ENCODE results near the gene PHTF1. TPM values are rescaled to one million over a fixed set of nuclear protein-coding genes. Genes with fewer than 3 reads are reported as not detected.

Gene PHTF1
- total and polyA plus RNA-seq, 2 donors (not counting 1 experiment from before 2014, with no cell fraction given): 3.6 to 18.5 TPM

GRCh38 chr1:113804421-113805255 is 45.4 kb upstream of the PHTF1 start:
- no peak for TF ChIP-seq EZH2 (IDR thresholded peaks at IDR 0.05; ENCODE audit: borderline replicate concordance, insufficient read depth, low read depth, low read length, poor library complexity, severe bottlenecking)
- TF ChIP-seq CTCF (IDR thresholded peaks at IDR 0.05): no peak
- POLR2A ChIA-PET: no interaction called here
- H3K9me3 Mint-ChIP-seq (ENCODE audit: insufficient read depth): no peaks in the 10 kb centered on the region
- Histone ChIP-seq H2AFZ (ENCODE audit: insufficient read depth, low read depth, low read length, poor library complexity, severe bottlenecking) (no peak overlapping the region), H3K27ac (ENCODE audit: low read length in 2 of 2) (no peak overlapping the region), H3K4me3 (ENCODE audit: control extremely low read depth in 1 of 5, extremely low read depth in 1 of 5, insufficient read depth in 1 of 5, low read depth in 2 of 5, low read length in 4 of 5) (no peak overlapping the region), H3K4me2 (replicated peaks; ENCODE audit: low read depth, low read length, poor library complexity, severe bottlenecking) (no peak overlapping the region), H4K20me1 (ENCODE audit: control insufficient read depth, insufficient read depth, low read length, poor library complexity, severe bottlenecking) (peaks cover 68% of the 10 kb centered on the region), H3K9me3 (ENCODE audit: control extremely low read depth in 1 of 3, control insufficient read depth in 2 of 3, insufficient read depth in 1 of 3, low read length in 2 of 3) (no peaks in the 10 kb centered on the region), H3K36me3 (replicated peaks in 1 of 2; ENCODE audit: control extremely low read depth in 1 of 2, control insufficient read depth in 1 of 2, extremely low read depth in 1 of 2, insufficient read depth in 2 of 2, low read length in 1 of 2) (peaks cover 0 to 4% of the 10 kb centered on the region in 2 experiments), H3K27me3 (replicated peaks in 1 of 4; ENCODE audit: control extremely low read depth in 1 of 4, control insufficient read depth in 3 of 4, insufficient read depth in 4 of 4, low read length in 3 of 4) (no peaks in the 10 kb centered on the region), H3K9ac (ENCODE audit: low read length) (no peak overlapping the region), H3K79me2 (ENCODE audit: control insufficient read depth, insufficient read depth, low read length) (peaks cover 99% of the 10 kb centered on the region), H3K4me1 (ENCODE audit: control insufficient read depth in 2 of 2, insufficient read depth in 2 of 2, low read length in 2 of 2) (peaks cover 8 to 25% of the 10 kb centered on the region in 2 donors)
- H3K27ac Mint-ChIP-seq: no peak overlapping the region
- DNase-seq (no peak), ATAC-seq (ENCODE audit: low read depth) (no peak)
- intact Hi-C loops (cut with micrococcal nuclease): no loop called here
- CTCF ChIA-PET: interaction anchor here (0.6 kb wide), 1 partner anchor 20 kb away, joined by 3 read pairs; no protein-coding TSS in a partner anchor
- H3K4me1 Mint-ChIP-seq: peaks cover 54% of the 10 kb centered on the region
- no peak overlapping the region for H3K4me3 Mint-ChIP-seq
- H3K27me3 Mint-ChIP-seq: no peaks in the 10 kb centered on the region
- 100% methylated on average over 3 of the region's 8 CpGs for WGBS (ENCODE audit: insufficient coverage)

- Histone ChIP-seq H3K4me1 (ENCODE audit: control insufficient read depth in 2 of 2, insufficient read depth in 2 of 2, low read length in 2 of 2) (peaks cover 5 to 16% of the 10 kb centered on the region in 2 donors), H3K79me2 (ENCODE audit: control insufficient read depth, insufficient read depth, low read length) (peaks cover 92% of the 10 kb centered on the region), H3K9me3 (ENCODE audit: control extremely low read depth in 1 of 3, control insufficient read depth in 2 of 3, insufficient read depth in 1 of 3, low read length in 2 of 3) (no peaks in the 10 kb centered on the region), H3K9ac (ENCODE audit: low read length) (no peak overlapping the region), H2AFZ (ENCODE audit: insufficient read depth, low read depth, low read length, poor library complexity, severe bottlenecking) (no peak overlapping the region), H3K4me3 (ENCODE audit: control extremely low read depth in 1 of 5, extremely low read depth in 1 of 5, insufficient read depth in 1 of 5, low read depth in 2 of 5, low read length in 4 of 5) (no peak overlapping the region), H3K36me3 (replicated peaks in 1 of 2; ENCODE audit: control extremely low read depth in 1 of 2, control insufficient read depth in 1 of 2, extremely low read depth in 1 of 2, insufficient read depth in 2 of 2, low read length in 1 of 2) (peaks cover 0 to 4% of the 10 kb centered on the region in 2 experiments), H3K27ac (ENCODE audit: low read length in 2 of 2) (no peak overlapping the region), H4K20me1 (ENCODE audit: control insufficient read depth, insufficient read depth, low read length, poor library complexity, severe bottlenecking) (peaks cover 74% of the 10 kb centered on the region), H3K4me2 (replicated peaks; ENCODE audit: low read depth, low read length, poor library complexity, severe bottlenecking) (no peak overlapping the region), H3K27me3 (replicated peaks in 1 of 4; ENCODE audit: control extremely low read depth in 1 of 4, control insufficient read depth in 3 of 4, insufficient read depth in 4 of 4, low read length in 3 of 4) (no peaks in the 10 kb centered on the region)
- peaks cover 49% of the 10 kb centered on the region for H3K4me1 Mint-ChIP-seq
- H3K4me3 Mint-ChIP-seq: no peak overlapping the region
- POLR2A ChIA-PET: no interaction called here
- no peaks in the 10 kb centered on the region for H3K9me3 Mint-ChIP-seq (ENCODE audit: insufficient read depth)
- DNase-seq (no peak), ATAC-seq (ENCODE audit: low read depth) (no peak)
- no peaks in the 10 kb centered on the region for H3K27me3 Mint-ChIP-seq
- CTCF ChIA-PET: no interaction called here
- intact Hi-C loops (cut with micrococcal nuclease): no loop called here
- TF ChIP-seq EZH2 (IDR thresholded peaks at IDR 0.05; ENCODE audit: borderline replicate concordance, insufficient read depth, low read depth, low read length, poor library complexity, severe bottlenecking) (no peak), CTCF (IDR thresholded peaks at IDR 0.05) (no peak)
- H3K27ac Mint-ChIP-seq: no peak overlapping the region
- WGBS (ENCODE audit: insufficient coverage): no CpG with 5 or more reads among the region's 3 CpGs
Measured at GRCh38 chr1:113802367-113803007, 43.2 kb upstream of the PHTF1 start.
